HG03064 (cell line): ENCODE data around the gene AXIN1.
"Not testable (repeated sequence)": the region's sequence is repeated elsewhere in the genome, so short reads cannot be mapped to it uniquely, and the experiment has no call there.

Source experiments
- ATAC-seq: cut with Tn5 transposase; IDR thresholded peaks from one replicate; pipeline ENCODE4 v1.9.1; 2021; ENCODE audit warnings: low read depth; ENCODE audit not compliant: unreplicated experiment

AXIN1 gene

DNA sequence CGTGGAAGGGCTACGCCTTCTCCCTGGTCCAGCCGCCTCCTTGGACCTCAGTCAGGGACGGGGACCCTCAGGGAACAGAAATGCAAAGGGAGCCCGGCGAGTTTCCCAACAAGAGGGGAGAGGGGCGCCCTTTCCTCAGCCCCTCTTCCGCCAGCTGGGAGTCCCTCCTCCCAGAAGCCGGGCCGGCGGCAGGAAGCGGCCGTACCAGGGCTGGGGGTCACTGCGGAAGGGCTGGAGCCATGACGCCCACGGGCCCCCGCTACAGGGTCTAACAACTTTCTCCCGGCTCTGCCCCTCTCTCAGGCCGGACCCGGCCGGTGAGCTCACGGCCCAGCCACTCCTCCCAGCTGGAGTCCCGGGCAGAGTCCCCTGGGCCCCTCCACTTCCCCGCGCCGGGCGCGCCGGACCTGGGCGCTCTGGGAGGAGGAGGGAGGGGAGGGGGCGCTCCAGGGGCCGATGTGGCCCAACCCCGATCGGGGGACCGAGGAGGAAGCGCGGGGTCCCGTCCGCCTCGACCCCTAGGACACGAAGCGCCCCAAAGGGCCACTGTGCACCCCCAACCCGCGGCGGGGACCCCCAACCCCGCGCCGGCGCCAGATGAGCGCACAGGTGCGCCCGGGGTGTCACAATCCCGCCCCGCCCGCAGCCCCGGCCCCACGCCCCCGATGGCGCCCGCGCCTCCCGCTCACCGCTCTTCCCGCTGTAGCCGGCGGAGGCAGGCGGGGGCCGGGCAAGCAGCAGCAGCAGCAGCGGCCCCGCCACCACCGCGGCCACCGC lies 28.7 kb upstream of the AXIN1 start:
- no peak for ATAC-seq

DNA sequence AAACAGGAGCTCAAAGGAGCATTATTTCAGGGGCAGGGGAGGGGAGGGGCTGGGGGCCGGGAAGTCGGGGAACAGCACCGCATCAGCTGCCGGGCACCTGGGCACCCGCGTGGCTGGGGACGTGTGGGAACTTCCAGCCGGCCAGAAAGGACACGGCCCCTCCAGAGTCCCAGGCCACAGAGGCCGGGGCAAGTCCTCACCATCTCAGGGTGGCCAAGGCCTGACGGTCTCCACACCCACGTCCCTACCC lies 28.2 kb upstream of the AXIN1 start:
- ATAC-seq = no peak

DNA sequence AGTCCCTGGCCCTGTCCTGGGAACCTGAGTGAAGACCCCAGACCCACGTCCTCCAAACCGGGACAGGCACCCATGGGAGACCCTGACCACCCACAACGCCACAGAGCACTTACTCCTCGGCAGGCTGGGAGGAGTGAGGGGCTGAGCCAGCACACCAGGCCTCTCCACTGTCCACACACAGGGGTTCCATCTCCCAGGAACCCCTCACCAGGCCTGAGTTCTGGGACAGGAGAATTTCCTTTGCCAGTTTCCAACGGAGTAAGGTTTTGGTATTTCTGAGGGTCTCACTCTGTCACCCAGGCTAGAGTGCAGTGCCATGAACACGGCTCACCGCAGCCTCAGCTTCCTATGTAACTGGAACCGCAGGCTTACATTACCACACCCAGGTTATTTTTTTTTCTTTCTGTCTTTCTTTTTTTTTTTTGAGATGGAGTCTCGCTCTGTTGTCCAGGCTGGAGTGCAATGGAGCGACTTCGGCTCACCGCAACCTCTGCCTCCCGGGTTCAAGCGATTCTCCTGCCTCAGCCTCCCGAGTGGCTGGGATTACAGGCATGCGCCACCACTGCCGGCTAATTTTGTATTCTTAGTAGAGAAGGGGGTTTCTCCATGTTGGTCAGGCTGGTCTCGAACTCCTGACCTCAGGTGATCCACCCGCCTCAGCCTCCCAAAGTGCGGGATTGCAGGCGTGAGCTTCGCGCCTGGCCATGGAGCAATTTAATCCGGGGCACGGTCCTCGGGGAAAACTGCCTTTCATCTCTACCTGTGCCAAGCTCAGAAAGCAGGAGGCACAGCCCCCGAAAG lies 27.6 kb upstream of the AXIN1 start:
- ATAC-seq = no peak

DNA sequence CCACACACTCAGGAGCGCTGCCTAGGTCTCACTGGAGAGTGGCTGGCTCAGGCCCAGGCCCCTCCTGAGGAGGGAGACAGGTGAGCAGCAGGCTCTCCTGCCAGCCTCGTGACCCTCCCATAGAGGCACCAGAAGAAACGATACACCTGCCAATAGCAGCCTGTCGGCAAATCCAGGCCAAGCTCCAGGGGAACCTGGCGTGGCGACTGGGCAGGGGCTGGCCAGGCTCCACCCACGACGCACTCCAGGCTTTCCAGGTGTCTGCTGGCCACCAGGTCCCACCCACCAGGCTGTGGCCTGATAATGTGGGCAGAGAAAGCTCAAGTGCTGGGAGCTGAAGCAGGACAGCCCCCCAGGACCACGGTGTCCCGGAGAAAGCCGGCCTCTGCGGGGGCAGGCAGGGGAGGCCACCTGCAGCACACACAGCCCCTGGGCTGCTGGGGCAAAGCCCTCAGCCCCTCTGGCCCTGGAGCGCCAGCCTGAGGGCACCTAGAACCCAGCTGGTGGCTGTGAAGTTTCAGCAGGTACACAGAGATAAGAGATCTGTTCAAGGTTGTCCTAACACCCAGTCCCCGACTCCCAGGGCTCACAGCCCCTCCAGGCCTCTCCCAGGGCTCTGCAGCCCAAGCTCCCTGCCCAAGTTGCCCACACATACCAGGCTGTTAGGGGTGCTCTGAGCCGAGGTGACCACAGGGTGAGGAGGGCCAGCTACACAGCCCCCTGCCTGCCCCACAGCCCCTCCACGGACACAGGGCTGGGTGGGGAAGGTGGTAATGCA lies 26.8 kb upstream of the AXIN1 start:
- no peak for ATAC-seq

GRCh38 chr16:378821-379182 lies 26.3 kb upstream of the AXIN1 start:
- ATAC-seq = no peak

DNA sequence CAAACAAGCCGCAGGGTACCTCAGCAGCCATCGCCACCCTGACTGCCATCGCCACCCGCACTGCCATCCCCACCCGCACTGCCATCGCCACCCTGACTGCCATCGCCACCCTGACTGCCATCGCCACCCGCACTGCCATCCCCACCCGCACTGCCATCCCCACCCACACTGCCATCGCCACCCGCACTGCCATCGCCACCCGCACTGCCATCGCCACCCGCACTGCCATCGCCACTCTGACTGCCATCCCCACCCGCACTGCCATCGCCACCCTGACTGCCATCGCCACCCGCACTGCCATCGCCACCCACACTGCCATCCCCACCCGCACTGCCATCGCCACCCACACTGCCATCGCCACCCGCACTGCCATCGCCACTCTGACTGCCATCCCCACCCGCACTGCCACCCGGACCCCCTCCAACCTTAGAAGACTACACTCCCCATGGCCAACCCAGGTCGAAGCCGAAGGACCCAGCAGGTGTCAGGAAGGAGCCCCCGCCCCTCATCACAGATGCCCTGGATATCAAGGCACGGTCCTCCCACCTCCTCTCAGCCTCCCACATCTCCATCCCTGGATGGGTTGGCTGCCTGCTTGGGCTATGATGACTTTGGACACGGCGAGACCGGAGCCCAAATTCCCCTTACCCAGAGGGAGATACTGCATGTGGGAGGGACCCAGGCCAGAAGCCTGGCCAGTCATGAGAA lies 25.7 kb upstream of the AXIN1 start:
- not testable (repeated sequence) for ATAC-seq

DNA sequence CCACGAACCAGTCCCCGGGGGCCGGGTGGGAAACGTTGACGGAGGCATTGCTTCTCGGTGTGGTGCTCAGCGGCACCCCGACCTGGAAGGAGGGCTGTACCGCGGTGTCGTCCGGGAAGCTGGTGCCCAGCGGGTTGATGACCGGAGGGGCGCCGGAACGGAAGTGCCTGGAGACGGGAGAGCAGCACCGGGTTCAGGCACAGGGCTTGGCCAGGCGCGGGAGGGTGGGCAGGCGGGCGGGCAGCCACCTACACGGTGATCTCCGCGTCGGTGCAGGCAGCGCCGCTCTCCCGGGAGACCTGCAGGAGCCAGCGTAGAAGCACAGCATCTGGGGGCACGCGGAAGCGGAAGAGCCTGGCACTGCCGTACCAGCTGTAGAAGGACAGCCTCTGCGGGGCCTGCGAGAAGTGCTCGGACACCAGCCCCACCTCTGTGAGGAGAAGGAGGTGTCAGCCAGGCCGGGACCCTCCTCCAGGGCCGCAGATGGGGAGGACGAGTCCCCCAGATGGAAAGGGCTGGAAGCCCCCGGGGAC lies 25.0 kb upstream of the AXIN1 start:
- no peak for ATAC-seq

DNA sequence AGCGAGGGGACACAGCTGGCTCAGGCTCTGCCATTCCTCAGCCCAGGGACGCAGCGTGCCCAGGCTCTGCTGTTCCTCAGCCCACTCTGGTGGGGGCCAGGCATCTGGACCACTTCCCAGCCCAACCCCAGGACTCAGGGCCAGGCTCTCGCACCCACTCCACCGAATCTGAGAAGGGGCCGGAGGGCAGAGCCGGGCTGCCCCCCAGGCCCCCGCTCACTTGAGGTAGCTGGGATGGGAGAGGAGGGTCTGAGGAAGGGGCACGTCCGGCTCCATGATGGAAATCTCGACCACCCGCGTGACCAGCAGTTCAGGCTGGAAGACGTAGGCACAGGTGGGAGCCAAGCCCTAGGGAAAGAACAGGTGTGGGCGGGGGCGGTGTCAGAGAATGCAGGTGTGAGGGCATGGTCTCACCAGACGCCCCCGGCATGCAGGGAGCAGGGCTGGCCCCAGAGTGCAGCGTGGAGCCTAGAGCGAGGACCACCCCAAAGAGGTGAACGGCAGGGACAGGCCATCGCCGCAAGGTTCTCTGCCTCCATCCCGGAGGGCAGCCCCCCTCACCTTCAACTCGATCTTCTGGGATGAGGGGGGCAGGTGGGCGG lies 24.4 kb upstream of the AXIN1 start:
- no peak for ATAC-seq

GRCh38 chr16:375927-376816 lies 23.6 kb upstream of the AXIN1 start:
- ATAC-seq = no peak

- no peak for ATAC-seq
These were observed 22.7 kb upstream of the AXIN1 start for GRCh38 chr16:375212-375611.

DNA sequence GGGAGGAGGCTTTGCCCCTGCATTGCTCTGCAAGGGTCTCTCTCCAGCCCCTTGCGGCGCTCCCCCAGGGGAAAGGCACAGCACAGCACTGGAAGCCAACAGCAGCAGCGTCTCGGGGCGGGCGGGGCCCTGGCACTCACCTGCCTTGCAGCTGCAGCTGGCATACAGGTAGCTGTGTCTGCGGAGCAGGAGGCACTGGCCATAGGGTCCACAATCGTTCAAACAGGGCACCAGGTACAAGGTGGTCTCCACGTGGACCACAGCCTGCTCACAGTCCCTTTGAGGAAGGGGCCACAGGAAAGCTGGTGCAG lies 22.0 kb upstream of the AXIN1 start:
- ATAC-seq = no peak

DNA sequence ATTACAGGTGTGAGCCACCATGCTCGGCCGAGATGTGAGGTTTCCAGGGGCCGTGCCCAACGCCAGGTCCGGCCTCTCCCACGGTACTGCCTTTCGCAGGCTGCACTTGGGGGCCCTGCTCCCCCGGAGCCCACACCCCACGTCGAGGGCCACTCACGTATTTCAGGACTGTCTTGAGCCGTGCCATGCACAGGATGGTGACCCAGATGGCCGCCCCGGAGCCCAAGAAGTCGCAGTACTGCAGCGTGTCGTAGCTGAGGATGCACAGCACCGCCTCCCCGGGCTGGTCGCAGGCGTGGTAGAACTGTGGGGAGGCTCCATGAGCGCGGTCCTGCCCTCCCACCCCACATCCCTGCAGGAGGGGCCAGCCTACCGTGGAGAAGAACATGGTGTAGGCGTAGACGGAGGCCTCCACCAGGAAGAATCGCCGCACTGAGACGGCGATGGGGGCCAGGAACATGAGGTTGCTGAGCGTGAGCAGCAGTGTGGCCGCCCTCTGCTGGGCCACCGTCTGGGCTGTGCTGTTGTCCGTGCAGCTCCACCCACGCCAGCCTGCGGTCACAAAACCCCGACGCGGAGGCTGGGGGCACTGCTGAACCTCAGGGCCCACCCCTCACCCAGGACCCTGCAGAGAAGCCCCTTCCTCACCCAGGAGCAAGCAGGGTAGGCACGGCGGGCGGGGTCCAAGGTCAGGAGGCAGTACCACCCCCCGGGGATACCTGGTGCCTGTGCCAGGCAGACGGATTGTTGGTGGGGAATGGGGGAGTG lies 21.5 kb upstream of the AXIN1 start:
- no peak for ATAC-seq

GRCh38 chr16:373020-373598 lies 20.6 kb upstream of the AXIN1 start:
- no peak for ATAC-seq

GRCh38 chr16:372302-372983 lies 19.9 kb upstream of the AXIN1 start:
- ATAC-seq = no peak

DNA sequence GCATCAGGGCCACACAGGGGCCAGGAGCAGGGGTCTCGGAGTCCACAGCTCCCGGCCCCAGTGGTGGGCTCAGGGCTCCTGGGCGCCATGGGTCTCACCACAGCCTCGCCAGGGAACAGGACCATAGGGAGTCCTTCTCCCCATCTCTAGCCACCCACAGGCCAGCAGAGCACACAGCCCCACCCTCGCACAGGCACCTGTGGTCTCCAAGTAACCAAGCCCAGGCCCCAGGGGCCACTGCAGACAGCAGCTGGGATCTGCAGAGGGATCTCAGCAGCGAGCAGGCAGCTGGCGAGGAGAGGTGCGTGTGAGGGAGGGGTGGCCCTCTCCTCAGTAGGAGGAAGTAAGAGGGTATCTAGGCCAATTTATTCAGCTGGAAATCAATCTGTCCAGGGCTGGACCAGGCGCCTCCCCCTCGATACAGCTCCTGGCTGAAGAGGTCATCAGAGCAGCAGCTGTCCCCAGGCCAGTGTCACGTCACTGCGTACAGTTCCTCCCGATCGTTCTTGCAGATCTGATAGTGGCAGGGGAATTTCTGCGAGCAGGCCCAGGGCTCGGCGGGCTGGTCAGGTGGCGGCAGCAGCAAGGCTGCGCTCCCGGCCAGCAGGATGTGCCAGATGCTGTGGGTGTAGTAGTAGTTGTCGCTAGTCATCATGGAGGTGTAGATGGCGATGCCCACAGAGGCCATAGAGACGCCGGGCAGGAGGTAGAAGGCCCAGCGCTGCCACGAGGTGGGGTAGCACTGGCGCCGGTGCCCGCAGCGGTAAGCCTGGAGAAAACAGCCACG lies 19.2 kb upstream of the AXIN1 start:
- ATAC-seq = no peak

DNA sequence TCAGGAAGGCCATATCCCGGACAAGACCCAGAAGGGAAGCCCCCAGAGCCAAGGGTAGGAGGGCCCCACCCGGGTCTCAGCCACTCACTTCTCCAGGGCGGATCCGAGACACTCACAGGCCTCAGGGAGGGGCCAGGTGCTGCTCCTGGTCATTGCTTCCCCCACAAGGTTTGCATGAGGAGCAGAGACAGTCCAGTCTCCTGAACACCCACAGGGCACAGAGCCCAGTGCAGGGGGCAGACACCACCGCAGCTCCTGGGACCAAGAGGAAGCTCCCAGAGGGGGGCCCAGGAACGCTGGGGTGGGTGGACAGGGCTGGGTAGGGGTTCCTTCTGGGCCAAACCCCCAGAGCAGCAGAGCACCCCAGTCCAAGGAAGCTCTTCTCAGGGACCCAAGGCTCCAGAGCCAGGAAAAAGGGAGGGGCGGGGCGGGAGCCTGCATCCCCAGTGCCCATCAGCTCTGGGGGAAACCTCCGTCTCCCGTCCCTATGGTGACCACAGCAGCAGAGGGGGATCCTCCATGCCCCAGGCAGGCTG lies 18.5 kb upstream of the AXIN1 start:
- ATAC-seq = no peak

GRCh38 chr16:370443-370842 lies 17.9 kb upstream of the AXIN1 start, which contains the start of gene MRPL28:
TSS of gene MRPL28 (minus strand) at chr16:370538. CDS start at chr16:370218, 320 bp downstream.
- ATAC-seq = no peak
